Activated CD8-positive, alpha-beta T cell treated with anti-CD3 and anti-CD28 coated beads for 36 hours (primary cell): Measurements from ENCODE around the gene AGAP1. TPM values are rescaled to one million over a fixed set of nuclear protein-coding genes. Genes with fewer than 3 reads are reported as not detected.

Source experiments
- ATAC-seq: fragments of 200-7000 bp; cut with Tn5 transposase; one replicate; pipeline ENCODE4 v1.10.0; 2021; ENCODE audit warnings: mild to moderate bottlenecking, moderate library complexity
- CTCF ChIA-PET: fragments of 350-600 bp; sonication (Branson Sonifier 250); formaldehyde crosslinking; loops from one replicate; lab custom pipeline; 2021; ENCODE audit warnings: antibody characterized with exemption; lab: Charles Lee
- POLR2A ChIA-PET: fragments of 350-600 bp; sonication (Branson Sonifier 250); formaldehyde crosslinking; loops from one replicate; lab custom pipeline; 2021; ENCODE audit warnings: antibody characterized with exemption; lab: Charles Lee
- DNase-seq: peaks from one replicate; pipeline ENCODE4 v3.0.0-alpha.2; 2020
- H3K27ac Mint-ChIP-seq: one replicate; pipeline ENCODE4 v1.8.0; 2021; ENCODE audit warnings: mild to moderate bottlenecking, mixed read lengths
- H3K27me3 Mint-ChIP-seq: one replicate; pipeline ENCODE4 v1.8.0; 2021; ENCODE audit warnings: mixed read lengths
- H3K36me3 Mint-ChIP-seq: one replicate; pipeline ENCODE4 v1.8.0; 2021; ENCODE audit warnings: low read depth, mixed read lengths
- H3K4me1 Mint-ChIP-seq: one replicate; pipeline ENCODE4 v1.8.0; 2021; ENCODE audit warnings: low read depth, mixed read lengths
- H3K4me3 Mint-ChIP-seq: one replicate; pipeline ENCODE4 v1.8.0; 2021; ENCODE audit warnings: mild to moderate bottlenecking, moderate library complexity, mixed read lengths
- H3K9me3 Mint-ChIP-seq: one replicate; pipeline ENCODE4 v1.8.0; 2021; ENCODE audit warnings: mixed read lengths
- intact Hi-C: fragments of 100-400 bp; cut with micrococcal nuclease; formaldehyde crosslinking; loops from one replicate; pipeline ENCODE4 v1.10.0; 2022
- total RNA-seq, 2 experiments: library from RNA; stranded (reverse); gene quantifications; one replicate each; pipeline ENCODE4 v1.2.3, GENCODE V29; 2021
- TF ChIP-seq, protein P1 (sequence below): fragments of 200-600 bp; IDR thresholded peaks from one replicate; pipeline ENCODE4 v1.8.0; 2022; ENCODE audit warnings: antibody characterized with exemption, mild to moderate bottlenecking

AGAP1 gene
- total RNA-seq, 2 experiments from 2014 or later: 2.5 to 2.9 TPM

- H3K9me3 Mint-ChIP-seq: no peaks in the 10 kb centered on the region
- no peaks in the 10 kb centered on the region for H3K36me3 Mint-ChIP-seq
- ATAC-seq: no peak
- CTCF ChIA-PET: no interaction called here
- DNase-seq: no peak
- POLR2A ChIA-PET: no interaction called here
- TF ChIP-seq, protein P1, sequence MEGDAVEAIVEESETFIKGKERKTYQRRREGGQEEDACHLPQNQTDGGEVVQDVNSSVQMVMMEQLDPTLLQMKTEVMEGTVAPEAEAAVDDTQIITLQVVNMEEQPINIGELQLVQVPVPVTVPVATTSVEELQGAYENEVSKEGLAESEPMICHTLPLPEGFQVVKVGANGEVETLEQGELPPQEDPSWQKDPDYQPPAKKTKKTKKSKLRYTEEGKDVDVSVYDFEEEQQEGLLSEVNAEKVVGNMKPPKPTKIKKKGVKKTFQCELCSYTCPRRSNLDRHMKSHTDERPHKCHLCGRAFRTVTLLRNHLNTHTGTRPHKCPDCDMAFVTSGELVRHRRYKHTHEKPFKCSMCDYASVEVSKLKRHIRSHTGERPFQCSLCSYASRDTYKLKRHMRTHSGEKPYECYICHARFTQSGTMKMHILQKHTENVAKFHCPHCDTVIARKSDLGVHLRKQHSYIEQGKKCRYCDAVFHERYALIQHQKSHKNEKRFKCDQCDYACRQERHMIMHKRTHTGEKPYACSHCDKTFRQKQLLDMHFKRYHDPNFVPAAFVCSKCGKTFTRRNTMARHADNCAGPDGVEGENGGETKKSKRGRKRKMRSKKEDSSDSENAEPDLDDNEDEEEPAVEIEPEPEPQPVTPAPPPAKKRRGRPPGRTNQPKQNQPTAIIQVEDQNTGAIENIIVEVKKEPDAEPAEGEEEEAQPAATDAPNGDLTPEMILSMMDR: no peak
- intact Hi-C loops: no loop called here
- H3K27ac Mint-ChIP-seq: no peak overlapping the region
- H3K4me3 Mint-ChIP-seq: no peak overlapping the region
- no peaks in the 10 kb centered on the region for H3K4me1 Mint-ChIP-seq
- peaks cover 19% of the 10 kb centered on the region for H3K27me3 Mint-ChIP-seq
Measured at GRCh38 chr2:235566931-235567495, 73.2 kb downstream of the AGAP1 start.

DNA sequence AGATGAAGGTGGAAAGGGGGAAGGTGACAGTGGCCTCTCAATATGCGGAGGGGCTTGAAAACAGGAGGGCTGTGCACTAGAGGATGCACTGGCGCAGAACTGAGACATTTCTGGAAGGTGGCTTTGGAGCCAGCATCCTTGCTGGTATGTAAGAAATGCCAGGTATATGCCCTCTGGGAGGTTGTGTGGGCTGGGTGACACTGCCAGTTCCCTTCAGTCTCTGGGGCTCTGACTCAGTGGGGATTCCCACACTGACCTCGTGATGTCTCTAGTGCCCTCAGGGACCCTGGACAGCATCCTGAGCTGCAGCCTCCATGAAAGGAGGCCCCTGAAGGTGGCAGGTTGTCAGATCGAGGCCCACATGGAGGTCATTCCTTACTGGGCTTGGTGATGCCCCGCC is 74.0 kb downstream of the AGAP1 start:
- DNase-seq (peak; percentile 36), ATAC-seq (peak; percentile 34)
- Mint-ChIP-seq H3K4me3 (no peak overlapping the region), H3K27me3 (peaks cover 15% of the 10 kb centered on the region), H3K9me3 (no peaks in the 10 kb centered on the region), H3K36me3 (no peaks in the 10 kb centered on the region), H3K4me1 (no peaks in the 10 kb centered on the region), H3K27ac (no peak overlapping the region)
- intact Hi-C loops: no loop called here
- TF ChIP-seq, protein P1: no peak
- POLR2A ChIA-PET: no interaction called here
- CTCF ChIA-PET: no interaction called here

GRCh38 chr2:235568431-235568830 is 74.6 kb downstream of the AGAP1 start:
- ATAC-seq (no peak), DNase-seq (no peak)
- Mint-ChIP-seq H3K36me3 (no peaks in the 10 kb centered on the region), H3K27me3 (peaks cover 13% of the 10 kb centered on the region), H3K4me1 (no peaks in the 10 kb centered on the region), H3K4me3 (no peak overlapping the region), H3K9me3 (no peaks in the 10 kb centered on the region), H3K27ac (no peak overlapping the region)
- CTCF ChIA-PET: no interaction called here
- TF ChIP-seq, protein P1: no peak
- intact Hi-C loops: no loop called here
- POLR2A ChIA-PET: no interaction called here

GRCh38 chr2:235569837-235570236 is 76.0 kb downstream of the AGAP1 start:
- Mint-ChIP-seq H3K9me3 (no peaks in the 10 kb centered on the region), H3K4me1 (no peaks in the 10 kb centered on the region), H3K4me3 (no peak overlapping the region), H3K36me3 (no peaks in the 10 kb centered on the region), H3K27me3 (peaks cover 11% of the 10 kb centered on the region), H3K27ac (no peak overlapping the region)
- DNase-seq (no peak), ATAC-seq (no peak)
- CTCF ChIA-PET: no interaction called here
- POLR2A ChIA-PET: no interaction called here
- intact Hi-C loops: no loop called here
- TF ChIP-seq, protein P1: no peak

GRCh38 chr2:235570256-235570655 is 76.4 kb downstream of the AGAP1 start:
- Mint-ChIP-seq H3K9me3 (no peaks in the 10 kb centered on the region), H3K4me1 (no peaks in the 10 kb centered on the region), H3K36me3 (no peaks in the 10 kb centered on the region), H3K27me3 (peaks cover 11% of the 10 kb centered on the region), H3K27ac (no peak overlapping the region), H3K4me3 (no peak overlapping the region)
- ATAC-seq (no peak), DNase-seq (no peak)
- CTCF ChIA-PET: no interaction called here
- TF ChIP-seq, protein P1: no peak
- POLR2A ChIA-PET: no interaction called here
- intact Hi-C loops: no loop called here
